HG02870 (cell line): Measurements from ENCODE around the gene RIPOR2.
"Not testable (repeated sequence)": the region's sequence is repeated elsewhere in the genome, so short reads cannot be mapped to it uniquely, and the experiment has no call there.

ENCODE experiments used
- ATAC-seq: cut with Tn5 transposase; IDR thresholded peaks from one replicate; pipeline ENCODE4 v1.9.1; 2021; ENCODE audit warnings: mild to moderate bottlenecking, moderate library complexity; ENCODE audit not compliant: unreplicated experiment

Gene RIPOR2

DNA sequence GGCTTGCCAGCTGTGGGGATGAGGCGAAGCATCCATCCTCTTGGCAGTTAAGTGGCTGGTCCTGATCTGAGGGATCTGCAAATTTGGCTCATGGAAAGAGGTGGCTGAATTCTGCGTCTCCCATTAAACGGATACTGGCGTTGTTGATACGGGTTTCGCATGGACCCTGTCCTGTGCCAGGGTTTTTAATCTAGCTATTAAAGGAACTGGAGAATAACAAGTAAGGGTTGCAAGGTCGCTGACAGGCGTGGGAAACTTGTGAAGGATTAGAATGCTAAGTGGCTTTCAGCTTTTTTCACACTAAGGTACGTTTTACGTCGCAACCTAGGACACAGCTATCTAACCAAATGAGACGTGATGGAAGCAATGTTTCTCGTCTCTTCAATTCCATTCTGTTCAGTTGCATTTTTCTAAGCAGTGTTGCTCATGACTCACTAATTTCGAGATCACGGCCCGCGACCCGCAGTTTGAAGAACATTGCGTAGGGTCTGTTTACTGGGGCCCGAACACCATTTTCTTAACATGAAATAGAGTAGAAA is 160.2 kb downstream of the RIPOR2 start:
- ATAC-seq, result peak; percentile 4

DNA sequence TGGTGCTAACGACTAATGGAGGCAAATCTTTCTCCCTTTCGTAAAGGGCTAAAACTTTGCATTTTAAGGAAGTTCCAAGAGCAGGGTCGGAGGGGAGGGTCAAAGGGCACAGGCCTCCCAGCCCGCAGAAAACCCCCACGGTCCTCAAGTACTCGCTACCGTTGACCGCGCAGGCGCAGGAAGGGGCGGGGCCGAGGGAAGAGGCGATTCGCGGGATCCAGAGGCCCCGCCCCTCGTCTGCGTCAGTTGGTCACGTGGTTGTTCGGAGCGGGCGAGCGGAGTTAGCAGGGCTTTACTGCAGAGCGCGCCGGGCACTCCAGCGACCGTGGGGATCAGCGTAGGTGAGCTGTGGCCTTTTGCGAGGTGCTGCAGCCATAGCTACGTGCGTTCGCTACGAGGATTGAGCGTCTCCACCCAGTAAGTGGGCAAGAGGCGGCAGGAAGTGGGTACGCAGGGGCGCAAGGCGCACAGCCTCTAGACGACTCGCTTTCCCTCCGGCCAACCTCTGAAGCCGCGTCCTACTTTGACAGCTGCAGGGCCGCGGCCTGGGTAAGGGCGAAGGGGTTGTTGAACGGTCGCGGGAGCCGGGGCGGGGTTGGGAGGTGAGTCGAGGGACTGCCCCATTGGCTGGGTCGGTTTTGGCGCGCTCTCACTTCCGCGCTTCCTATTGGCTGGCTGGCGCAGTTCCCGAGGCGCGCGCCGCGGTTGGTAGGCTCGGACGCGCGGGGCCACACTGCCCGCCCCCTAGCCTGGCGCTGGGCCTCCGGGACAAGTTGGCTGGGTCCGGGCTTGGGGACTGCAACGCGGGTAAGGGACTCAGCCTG is 160.9 kb downstream of the RIPOR2 start, which contains the start of gene GMNN:
TSS of gene GMNN (plus strand) at position 242 of the 824 bp plus-strand sequence. CDS start 2,310 bp downstream, outside the sequence.
- peak; percentile 90 for ATAC-seq

DNA sequence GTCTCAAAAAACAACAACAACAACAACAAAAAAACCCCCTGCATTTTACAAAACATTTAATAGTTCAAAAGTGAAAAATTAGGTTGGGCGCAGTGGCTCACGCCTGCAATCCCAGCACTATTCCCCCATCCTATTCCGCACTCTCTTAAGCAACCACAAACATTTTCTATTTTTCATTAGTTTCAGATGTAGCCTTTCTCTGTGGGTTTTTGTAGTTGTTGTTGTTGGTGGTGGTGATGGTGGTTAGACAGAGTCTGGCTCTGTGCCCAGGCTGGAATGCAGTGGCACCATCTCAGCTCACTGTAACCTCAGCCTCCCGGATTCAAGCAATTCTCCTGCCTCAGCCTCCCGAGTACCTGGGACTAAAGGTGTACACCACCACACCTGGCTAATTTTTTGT is 167.4 kb downstream of the RIPOR2 start:
- ATAC-seq, result no peak

DNA sequence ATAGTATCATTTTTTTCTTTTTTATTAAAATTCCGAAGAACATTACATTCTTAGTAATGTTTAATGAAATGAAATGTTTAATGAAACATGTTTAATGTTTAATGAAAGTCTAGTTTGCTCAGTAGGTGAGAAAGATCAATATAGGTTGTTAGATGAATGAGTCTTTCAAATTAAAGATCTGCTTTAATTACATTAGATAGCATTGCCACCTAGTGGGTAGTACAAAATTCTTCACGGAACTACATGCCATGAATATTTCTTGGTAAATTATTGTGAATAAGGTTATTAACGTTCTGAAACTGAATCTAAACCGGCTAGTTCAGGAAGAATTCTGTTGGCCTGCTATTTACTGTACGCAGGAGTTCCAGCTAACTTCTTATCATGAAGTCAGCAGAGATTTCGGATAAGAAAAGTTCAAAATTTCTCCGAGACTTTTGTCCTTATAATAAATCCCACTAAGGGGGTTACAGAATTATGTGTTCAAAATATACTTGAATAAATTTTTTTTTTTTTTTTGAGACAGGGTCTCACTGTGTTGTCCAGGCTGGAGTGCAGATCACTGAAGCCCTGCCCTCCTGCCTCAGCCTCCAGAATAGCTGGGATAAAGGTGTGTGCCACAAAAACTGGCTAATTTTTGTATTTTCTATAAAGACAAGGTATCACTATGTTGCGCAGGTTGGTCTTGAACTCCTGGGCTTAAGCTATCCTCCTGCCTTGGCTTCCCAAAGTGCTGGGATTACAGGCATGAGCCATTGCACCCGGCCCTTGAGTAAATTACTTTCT is 168.9 kb downstream of the RIPOR2 start:
- ATAC-seq, result no peak

DNA sequence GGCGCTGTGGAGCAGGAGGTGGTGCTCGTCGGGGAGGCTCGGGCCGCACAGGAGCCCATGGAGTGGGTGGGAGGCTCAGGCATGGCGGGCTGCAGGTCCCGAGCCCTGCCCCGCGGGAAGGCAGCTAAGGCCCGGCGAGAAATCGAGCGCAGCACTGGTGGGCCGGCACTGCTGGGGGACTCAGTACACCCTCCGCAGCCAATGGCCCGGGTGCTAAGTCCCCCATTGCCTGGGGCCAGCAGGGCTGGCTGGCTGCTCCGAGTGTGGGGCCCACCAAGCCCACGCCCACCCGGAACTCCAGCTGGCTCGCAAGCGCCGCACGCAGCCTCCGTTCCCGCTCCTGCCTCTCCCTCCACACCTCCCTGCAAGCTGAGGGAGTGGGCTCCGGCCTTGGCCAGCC is 169.8 kb downstream of the RIPOR2 start:
- ATAC-seq, result not testable (repeated sequence)

DNA sequence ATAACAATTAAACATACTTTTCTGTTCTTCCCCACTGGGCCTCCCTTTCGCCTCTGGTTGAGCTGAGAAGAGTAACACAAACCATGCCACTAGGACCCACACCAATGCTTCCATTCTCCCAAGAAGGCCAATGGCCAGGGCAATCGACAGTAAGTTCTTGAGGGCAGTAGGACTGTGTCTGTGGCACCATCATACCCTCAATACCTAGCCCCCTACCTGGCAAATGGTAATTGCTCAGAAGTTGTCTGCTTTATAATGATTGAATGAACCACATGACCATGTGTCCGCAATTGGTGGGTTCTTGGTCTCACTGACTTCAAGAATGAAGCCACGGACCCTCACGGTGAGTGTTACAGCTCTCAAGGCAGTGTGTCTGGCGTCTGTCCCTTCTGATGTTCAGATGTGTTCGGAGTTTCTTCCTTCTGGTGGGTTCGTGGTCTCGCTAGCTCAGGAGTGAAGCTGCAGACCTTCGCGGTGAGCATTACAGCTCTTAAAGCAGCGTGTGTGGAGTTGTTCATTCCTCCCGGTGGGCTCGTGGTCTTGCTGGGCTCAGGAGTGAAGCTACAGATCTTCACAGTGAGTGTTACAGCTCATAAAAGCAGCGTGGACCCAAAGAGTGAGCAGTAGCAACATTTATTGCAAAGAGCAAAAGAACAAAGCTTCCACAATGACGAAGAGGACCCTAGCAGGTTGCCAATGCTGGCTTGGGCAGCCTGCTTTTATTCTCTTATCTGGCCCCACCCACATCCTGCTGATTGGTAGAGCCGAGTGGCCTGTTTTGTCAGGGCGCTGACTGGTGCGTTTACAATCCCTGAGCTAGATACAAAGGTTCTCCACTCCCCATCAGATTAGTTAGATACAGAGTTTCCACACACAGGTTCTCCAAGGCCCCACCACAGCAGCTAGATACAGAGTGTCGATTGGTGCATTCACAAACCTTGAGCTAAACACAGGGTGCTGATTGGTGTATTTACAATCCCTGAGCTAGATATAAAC is 170.6 kb downstream of the RIPOR2 start:
- ATAC-seq, result not testable (repeated sequence)

DNA sequence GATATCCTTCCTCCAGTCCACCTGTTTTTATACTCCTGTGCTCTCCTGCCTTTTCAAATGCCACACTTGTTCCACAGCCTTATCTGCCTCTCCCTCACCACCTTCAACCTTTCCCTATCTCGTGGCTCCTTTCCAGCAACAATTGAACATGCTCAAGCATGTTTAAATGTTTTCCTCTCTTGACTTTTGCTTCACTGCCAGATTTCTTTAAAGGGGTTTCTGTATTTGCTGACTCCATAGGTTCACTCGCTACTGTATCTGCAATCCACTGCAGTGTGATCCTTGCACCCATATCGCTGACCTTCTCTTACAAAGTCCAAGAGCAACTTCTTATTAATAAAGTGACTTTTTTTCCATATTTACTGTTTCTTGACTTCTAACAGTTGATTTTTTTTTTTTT is 172.2 kb downstream of the RIPOR2 start:
- no peak for ATAC-seq

GRCh38 chr6:24761851-24762250 is 173.9 kb downstream of the RIPOR2 start:
- no peak for ATAC-seq

DNA sequence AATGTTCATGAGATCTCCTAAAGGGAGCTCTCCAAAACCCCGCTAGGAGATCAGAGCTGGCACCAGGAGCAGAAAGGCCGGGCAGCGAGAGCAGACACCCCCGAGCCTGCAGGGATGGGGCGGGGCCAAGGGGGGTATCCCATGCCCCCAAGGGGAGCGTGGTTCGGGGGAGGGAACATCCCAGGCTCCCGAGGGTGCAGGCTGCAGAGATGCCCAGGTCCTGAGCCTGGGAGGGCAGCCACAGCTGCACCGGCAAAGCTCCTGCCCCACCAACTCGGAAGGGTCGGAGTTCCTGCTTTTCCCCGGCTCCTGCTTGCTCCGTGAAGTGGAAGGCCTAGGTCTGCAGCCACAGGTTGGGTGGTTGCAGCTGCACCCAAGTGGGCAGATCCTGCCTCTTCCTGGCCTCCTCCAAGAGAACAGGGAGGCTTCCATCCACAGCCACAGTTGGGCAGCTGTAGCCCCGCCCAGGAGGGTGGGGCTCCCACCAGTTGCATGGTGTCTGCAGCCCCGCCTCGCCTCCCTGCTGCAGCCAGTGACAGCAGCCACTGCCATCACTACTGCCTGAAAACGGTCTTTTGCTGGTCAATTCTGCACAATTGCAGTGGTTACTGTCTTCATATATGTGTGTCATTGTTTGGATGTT is 174.4 kb downstream of the RIPOR2 start:
- ATAC-seq, result no peak

DNA sequence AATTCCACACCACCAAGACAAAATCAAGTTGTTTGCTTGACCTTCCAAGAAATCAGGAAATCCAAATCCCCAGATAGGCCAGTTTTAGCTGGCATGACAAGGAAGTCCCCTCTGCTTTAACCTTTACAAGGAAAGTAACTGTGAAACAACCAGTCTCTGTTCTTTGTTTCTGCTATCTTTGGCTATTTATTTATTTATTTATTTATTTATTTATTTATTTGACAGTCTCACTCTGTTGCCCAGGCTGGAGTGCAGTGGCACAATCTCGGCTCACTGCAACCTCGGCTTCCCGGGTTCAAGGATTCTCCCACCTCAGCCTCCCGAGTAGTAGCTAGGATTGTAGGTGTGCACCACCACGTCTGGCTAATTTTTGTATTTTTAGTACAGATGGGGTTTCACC is 175.6 kb downstream of the RIPOR2 start:
- ATAC-seq, result no peak

- ATAC-seq, result no peak
Measured at GRCh38 chr6:24759718-24760117, 176.0 kb downstream of the RIPOR2 start.

DNA sequence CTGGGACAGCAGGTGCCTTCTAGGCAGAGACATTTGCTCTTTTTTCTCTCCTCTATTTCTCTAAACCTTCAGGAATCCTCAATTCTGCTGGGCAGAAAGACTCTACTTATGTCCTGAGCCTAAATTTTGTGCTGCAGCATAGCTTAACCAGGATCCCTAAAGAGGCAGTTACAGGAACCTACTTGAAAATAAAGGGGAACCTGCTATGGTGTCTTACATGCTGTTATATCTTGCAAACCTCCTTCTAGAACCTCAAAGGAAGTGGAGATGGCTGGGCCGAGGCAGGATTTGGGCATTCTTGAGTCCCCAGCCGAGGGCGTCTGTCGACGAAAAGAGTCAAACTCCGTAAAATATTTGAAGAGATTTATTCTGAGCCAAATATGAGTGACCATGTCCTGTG is 178.1 kb downstream of the RIPOR2 start:
- ATAC-seq, result no peak

- no peak for ATAC-seq
Measured at GRCh38 chr6:24755279-24755678, 180.5 kb downstream of the RIPOR2 start.

DNA sequence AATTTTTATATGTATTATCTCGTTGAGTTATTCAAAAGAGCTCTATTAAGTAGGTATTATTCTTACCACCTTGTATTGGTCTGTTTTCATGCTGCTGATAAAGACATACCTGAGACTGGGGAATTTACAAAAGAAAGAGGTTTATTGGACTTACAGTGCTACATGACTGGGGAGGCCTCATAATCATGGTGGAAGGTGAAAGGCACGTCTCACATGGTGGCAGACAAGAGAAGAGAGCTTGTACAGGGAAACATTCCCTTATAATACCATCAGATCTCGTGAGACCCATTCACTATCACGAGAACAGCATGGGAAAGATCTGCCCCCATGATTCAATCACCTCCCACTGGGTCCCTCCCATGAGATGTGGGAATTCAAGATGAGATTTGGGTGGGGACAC is 181.4 kb downstream of the RIPOR2 start:
- not testable (repeated sequence) for ATAC-seq
